ENCODE results near the gene ZEB2. TPM values are rescaled to one million over a fixed set of nuclear protein-coding genes. Genes with fewer than 3 reads are reported as not detected.

ZEB2 gene
- total RNA-seq, 6 experiments from 2014 or later, result 13.5 to 35.9 (median 21.7) TPM

GRCh38 chr2:144490857-144491256 is 29.1 kb downstream of the ZEB2 start:
- DNase-seq, result no peak
- Histone ChIP-seq H3K27me3 (no peaks in the 10 kb centered on the region), H3K4me3 (no peak overlapping the region), H3K4me1 (peaks cover 0 to 6% (median 0%) of the 10 kb centered on the region in 4 donors), H3K9me3 (no peaks in the 10 kb centered on the region), H3K36me3 (no peaks in the 10 kb centered on the region), H3K27ac (no peak overlapping the region)
- no peak for ATAC-seq
- intact Hi-C loops (cut with DNase I), result no loop called here
- WGBS (ENCODE audit: insufficient coverage, low coverage, low lambda C conversion rate, missing lambda C conversion rate), result 58% methylated on average over 6 of the region's 15 CpGs
- no peak for TF ChIP-seq POLR2A (IDR thresholded peaks at IDR 0.05)
- TF ChIP-seq CTCF (IDR thresholded peaks at IDR 0.05), result no peak

- no peak for ATAC-seq
- DNase-seq, result no peak
- Histone ChIP-seq H3K36me3 (no peaks in the 10 kb centered on the region), H3K4me3 (no peak overlapping the region), H3K9me3 (no peaks in the 10 kb centered on the region), H3K4me1 (peaks cover 0 to 4% (median 0%) of the 10 kb centered on the region in 4 donors), H3K27me3 (no peaks in the 10 kb centered on the region), H3K27ac (no peak overlapping the region)
- intact Hi-C loops (cut with DNase I), result no loop called here
- TF ChIP-seq CTCF (IDR thresholded peaks at IDR 0.05) (no peak), POLR2A (IDR thresholded peaks at IDR 0.05) (no peak)
These were observed 29.9 kb downstream of the ZEB2 start for GRCh38 chr2:144490017-144490416.

GRCh38 chr2:144489315-144489916 is 30.5 kb downstream of the ZEB2 start:
- peaks cover 0 to 4% (median 0%) of the 10 kb centered on the region in 4 donors for H3K4me1 ChIP-seq

GRCh38 chr2:144484201-144484948 is 35.5 kb downstream of the ZEB2 start:
- 45% methylated on average over 3 of the region's 5 CpGs for WGBS (ENCODE audit: insufficient coverage, low coverage, low lambda C conversion rate, missing lambda C conversion rate)
- peaks cover 0 to 4% (median 0%) of the 10 kb centered on the region in 4 donors for H3K4me1 ChIP-seq
- no peak for DNase-seq
- TF ChIP-seq CTCF (IDR thresholded peaks at IDR 0.05) (no peak), POLR2A (IDR thresholded peaks at IDR 0.05) (no peak)
- H3K4me3 ChIP-seq, result no peak overlapping the region
- H3K36me3 ChIP-seq, result no peaks in the 10 kb centered on the region
- no peaks in the 10 kb centered on the region for H3K9me3 ChIP-seq
- intact Hi-C loops (cut with DNase I), result no loop called here
- ATAC-seq, result no peak
- H3K27ac ChIP-seq, result no peak overlapping the region
- H3K27me3 ChIP-seq, result no peaks in the 10 kb centered on the region

More at GRCh38 chr2:144489315-144489916, 30.5 kb downstream of the ZEB2 start:
- intact Hi-C loops (cut with DNase I), result no loop called here
- no peak overlapping the region for H3K4me3 ChIP-seq
- no peaks in the 10 kb centered on the region for H3K9me3 ChIP-seq
- TF ChIP-seq POLR2A (IDR thresholded peaks at IDR 0.05) (no peak), CTCF (IDR thresholded peaks at IDR 0.05) (no peak)
- WGBS (ENCODE audit: insufficient coverage, low coverage, low lambda C conversion rate, missing lambda C conversion rate), result 49% methylated on average over 10 of the region's 10 CpGs
- no peaks in the 10 kb centered on the region for H3K36me3 ChIP-seq
- ATAC-seq (no peak), DNase-seq (no peak)
- H3K27me3 ChIP-seq, result no peaks in the 10 kb centered on the region
- no peak overlapping the region for H3K27ac ChIP-seq
